Activated CD8-positive, alpha-beta memory T cell treated with anti-CD3 and anti-CD28 coated beads, Interleukin-2, amount 50 U/mL, for 1 hour (primary cell): ENCODE measurements around the gene IL6R.
"Not testable (repeated sequence)": the region's sequence is repeated elsewhere in the genome, so short reads cannot be mapped to it uniquely, and the experiment has no call there.

Source experiments
- DNase-seq: peaks from one replicate; pipeline ENCODE4 v3.0.0-alpha.2; 2020; ENCODE audit errors: extremely low read depth

IL6R gene

DNA sequence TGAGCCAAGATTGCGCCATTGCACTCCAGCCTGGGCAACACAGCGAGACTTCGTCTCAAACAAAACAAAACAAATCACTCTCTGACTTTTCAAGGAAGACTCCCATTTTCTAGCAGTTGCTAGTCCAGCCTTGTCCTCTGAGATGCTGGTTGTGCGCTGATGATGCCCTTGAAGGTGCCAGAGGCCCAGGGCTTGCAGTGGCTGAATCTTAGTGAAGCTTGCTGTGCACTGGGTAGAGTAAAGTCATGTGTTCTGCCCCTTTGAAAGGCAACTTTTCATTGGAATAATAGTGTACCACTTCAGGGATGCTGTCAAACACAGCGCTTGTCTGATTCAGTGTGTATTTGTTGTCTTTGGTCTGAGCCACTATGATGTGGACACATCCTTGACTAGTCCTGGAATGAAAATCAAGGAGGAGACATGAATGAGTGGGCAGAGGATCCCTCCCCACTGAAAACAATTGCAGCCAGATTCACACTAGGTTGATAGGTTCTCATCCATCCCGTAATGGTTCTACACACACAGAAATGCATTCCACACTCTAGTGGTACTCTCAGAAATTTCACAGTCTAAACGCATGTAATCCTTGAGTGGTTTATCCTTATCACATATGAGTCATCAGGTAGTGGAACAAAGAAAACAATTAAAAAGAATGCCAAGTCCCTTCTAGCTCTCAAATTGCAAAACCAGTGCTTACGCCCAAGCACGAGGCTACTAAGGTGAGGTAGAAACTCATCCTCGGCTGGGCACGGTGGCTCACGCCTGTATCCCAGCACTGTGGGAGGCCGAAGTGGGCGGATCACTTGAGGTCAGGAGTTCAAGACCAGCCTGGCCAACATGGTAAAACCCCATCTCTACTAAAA, 79.0 kb downstream of the IL6R start:
- DNase-seq, result no peak

DNA sequence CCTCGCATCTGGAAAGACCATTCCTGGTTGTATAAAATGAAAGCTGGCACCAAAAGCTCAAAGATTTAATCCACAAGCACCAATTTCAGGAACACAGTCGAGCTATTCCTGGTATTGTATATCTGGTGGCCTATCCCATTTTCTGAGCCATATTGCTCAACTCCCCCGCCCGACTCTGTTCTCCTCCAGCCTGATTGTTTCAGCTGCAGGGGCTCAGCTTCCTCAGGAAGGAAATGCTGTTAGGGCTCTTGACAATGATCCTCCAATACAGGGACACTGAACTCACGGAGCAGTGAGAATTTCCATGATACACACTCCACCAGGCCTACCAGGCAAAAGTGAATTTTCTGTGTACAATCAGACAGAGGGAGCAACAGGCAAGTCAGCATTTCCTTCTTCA, 80.0 kb downstream of the IL6R start:
- DNase-seq, result no peak

DNA sequence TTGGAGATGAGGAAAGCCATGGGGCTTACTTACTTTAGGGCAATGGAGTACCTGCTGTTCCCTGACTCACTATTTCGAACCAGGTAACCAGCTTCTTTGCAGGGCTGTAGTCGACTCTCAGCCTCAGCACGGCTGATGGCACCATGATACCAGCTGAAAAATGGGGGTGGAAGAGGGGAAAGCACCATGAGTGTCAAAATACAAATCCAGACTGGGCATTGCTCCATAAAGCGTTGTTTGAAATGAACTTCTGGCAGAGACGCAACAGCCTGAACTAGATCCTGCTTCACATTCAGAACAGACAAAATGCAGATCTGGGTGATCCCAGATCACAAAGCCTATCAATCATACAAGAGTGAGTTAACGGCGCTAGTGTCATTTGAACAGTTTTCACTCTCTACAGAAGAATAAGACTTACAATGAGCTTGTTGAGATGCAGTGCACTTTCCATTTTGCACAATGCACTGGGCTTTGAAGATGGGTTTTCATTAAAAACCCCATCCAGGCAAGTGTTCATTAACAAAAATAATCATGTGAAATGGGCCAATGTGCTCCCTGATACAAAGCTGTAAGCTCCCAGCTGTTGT, 80.9 kb downstream of the IL6R start:
- DNase-seq, result no peak

DNA sequence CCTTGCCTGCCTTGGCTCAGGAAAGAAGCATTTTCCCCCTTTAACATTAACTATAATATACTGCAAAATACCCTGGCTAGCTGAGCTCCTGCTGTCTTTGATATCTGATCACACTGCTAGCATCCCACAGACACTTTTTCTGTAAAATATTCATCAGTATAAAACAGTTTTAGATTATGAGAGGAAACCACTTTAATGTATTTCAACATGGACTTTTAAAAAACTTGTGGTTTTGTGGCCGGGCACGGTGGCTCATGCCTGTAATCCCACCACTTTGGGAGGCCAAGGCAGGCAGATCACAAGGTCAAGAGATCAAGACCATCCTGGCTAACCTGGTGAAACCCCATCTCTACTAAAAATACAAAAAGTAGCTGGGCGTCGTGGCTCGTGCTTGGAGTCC, 81.6 kb downstream of the IL6R start:
- DNase-seq, result not testable (repeated sequence)

DNA sequence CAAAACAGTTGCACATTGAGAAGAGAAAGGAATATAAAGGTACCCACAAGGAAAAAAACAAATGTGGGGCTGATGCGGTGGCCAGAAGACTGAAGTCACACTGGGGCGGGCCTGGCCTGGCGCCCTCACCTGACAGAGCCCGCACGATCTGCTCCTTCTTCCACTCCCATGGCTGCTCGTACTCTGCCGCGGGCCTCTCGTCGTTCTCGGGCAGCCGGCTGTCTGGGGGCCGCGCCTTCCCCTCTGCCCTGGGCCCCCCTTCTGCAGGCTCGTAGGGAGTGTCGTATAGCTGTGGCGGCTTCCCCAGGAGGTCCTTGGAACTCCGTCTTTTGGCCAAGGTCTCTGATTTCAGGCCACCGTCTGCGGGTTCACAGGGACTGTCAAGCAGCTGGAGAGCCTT, 83.8 kb downstream of the IL6R start:
- DNase-seq, result no peak

DNA sequence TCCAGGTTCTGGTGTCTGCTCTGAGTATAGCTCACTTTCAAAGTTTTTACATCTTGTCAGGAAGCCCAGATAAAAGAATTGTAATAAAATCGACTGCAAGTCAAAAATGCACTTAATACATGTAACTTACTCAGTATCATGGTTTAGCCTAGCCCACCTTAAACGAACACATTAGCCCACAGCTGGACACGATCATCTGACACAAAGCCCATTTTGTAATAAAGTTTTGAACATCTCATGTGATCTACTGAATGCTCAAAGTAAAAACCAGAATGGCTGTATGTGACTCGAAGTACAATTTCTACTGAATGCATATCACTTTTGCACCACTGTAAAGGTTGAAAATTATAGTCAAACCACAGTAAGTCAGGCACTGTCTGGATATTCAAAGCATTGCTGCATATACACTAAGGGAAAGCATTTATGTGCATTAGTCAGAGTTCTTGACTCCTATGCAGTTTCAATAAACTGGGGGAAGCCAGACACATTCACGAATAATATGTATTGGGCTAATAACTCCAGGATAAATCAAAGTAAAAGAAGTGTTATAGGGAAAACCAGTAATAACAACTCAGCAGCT, 84.6 kb downstream of the IL6R start:
- DNase-seq, result no peak

DNA sequence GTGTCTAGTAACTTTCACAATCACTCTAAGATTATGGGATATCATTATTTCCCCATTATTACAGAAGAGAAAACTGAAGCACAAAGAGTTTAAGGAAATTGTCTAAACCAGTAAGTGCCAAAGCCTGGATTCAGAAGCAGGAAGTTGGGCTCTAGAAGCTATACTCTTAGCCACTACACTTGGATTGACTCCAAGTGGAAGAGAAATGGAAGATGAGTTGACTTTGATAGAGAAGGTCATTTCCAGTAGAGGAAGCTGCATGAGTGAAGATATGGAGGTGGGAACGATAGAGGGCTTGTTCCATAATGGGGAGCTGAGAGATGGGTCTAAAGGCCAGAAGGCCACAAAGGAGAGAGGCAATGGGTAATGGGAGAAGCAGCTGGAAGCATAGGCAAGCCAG, 85.2 kb downstream of the IL6R start:
- DNase-seq, result no peak

DNA sequence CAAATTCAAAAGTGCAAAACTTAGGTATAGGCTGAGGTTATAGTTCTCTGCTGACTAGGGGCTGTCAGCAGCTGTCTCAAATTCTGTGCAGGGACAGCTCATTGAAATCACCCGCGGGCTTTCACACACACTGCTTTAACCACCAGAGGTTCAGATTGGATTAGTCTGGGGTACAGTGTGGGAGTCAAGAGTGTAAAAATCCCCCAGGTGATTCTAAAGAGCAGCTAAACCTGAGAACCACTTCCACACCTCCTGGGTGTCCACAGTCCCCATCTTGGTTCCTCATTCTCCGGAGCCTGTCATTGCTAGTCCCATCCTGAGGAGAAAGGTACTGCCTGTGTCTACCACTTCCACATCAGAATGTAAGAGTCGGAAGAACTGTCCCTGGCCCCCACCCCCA, 87.0 kb downstream of the IL6R start:
- DNase-seq, result no peak

DNA sequence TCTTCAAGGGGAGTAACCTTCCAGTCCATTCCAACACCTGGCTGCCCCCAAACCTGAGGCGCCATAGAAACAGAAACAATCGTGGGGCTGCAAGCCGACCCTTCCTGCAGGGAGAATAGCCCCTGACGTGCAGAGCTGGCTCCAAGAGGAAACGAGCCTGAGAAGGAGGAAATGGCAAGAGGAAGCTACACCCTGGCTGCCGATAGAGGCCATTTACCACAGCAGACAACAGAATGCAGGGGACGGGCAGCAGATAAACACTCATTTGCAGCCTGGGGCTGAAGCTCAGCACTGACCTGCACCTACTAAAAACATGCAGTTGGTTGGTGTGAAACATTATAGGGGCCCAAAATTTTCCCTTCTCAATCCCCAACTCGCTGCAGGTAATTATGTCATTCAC, 88.1 kb downstream of the IL6R start:
- no peak for DNase-seq

DNA sequence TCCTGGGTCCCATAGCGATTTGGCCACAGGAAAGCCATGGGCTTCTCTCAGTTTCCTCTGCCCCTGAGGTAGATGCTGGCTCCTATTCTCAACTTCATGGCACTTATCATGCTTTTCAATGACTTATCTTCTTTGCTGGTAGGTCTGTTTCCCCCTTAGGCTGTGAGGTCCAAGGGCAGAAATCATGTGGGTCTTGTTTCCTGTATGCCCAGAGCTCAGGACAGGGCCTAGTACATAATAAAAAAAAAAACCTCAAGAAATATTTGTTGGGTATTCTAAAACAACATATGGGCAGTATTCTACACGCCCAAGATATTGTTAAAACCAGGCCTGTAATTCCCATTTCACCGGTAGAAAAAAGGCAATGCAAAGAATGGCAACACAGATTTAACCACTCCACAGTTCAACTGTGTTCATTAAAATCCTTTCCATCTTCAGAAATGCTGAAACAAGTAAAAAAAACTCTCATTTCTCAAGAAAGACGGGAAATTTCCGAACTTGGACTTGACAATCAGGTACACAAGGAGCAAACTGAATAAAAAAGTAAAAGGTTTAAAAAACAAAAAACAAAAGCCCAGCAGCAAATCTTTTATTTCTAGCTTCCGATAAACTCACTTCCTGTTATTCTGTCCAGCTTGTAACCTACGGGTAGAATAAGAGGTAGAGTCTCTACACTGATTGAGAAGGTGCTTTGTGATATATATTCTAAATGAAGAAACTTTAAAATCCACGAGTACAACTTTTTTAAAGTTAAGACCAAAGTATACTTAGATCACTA, 90.5 kb downstream of the IL6R start:
- no peak for DNase-seq

DNA sequence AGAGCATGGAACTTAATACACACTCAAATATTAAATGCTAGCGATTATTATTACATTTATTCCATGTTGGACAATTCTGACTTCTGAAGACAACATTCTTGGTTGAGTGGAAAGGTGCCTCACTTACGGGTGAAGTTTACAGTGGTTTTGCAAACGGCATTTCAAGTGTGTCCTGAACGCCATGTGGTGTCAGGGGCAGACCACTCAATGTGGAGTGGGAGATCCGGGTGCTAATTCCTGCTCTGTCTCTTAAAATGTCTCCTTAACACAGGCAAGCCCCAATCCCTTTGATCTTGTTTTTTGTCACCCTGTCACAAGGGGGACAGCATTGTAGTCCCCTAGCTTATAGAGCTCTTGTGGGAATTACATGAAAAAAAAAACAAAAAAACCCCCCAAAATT, 91.2 kb downstream of the IL6R start:
- no peak for DNase-seq

DNA sequence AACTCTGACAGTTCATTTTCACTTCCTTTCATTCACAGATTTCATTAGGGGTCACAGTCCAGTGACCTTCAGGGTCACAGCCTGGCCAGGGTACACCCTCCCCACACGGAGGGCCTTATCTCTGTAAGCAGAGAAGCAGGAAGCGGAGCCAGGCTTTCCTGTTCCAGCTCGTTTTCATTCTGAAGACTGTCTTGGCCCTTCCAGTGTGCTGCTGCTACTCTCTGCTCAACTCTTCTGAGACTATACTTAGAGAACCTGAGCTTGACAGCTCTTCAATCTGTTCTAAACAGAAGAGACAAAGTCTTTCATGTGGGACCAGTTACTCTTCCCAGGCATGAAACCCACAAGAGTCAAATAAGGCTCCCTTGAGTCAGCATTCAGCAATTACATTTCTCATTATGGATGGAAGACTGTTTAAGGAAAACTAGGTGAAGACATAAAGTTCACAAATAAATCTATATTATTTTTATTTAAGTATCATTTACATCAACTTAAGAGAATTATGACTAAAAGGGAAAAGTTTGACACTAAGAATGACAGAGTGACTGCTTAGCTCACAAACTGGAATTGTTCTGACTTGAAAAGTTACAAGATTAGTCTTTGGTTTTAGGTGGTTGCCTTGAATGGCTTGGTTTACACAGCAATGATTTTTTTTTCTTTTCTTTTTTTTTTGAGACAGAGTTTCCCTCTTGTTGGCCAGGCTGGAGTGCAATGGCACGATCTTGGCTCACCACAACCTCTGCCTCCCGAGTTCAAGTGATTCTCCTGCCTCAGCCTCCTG, 92.1 kb downstream of the IL6R start:
- no peak for DNase-seq

DNA sequence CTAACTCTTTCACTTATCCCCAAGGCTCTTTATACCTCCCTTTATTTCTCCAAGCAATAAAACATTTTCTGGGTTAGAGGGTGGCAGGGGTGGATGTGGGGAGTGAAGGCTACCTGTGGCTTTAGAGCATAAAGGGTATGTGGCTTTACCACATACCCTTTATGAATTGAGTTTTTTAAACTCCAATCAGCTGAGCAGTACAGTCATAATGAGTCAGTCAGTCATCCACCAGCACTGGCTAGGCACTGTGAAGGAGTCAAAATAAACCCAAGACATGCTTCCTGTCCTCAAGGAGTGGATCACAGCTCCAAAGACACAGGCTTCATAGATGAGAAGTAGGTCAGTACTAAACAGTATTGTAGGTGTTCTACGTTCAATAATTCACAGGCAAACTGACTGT, 94.3 kb downstream of the IL6R start:
- no peak for DNase-seq

DNA sequence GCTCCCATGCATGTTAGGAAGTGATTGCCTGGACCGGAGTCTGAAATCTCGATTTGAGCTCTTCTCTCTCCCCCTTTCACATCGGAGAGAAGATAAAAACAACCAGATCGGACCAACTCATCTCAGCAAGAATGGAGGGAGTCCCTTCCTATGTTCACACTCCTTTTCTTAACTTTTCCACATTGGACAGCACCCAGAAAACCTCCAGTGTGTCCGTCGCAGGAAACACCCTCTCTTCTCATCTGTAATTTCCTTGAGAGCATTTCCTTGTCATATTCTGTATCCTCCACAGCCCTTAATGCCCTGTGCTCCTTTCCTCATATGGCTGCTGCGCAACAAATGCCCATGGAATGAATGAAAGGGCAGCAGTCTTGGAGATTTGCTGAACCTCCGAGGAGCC, 95.4 kb downstream of the IL6R start:
- DNase-seq, result no peak

DNA sequence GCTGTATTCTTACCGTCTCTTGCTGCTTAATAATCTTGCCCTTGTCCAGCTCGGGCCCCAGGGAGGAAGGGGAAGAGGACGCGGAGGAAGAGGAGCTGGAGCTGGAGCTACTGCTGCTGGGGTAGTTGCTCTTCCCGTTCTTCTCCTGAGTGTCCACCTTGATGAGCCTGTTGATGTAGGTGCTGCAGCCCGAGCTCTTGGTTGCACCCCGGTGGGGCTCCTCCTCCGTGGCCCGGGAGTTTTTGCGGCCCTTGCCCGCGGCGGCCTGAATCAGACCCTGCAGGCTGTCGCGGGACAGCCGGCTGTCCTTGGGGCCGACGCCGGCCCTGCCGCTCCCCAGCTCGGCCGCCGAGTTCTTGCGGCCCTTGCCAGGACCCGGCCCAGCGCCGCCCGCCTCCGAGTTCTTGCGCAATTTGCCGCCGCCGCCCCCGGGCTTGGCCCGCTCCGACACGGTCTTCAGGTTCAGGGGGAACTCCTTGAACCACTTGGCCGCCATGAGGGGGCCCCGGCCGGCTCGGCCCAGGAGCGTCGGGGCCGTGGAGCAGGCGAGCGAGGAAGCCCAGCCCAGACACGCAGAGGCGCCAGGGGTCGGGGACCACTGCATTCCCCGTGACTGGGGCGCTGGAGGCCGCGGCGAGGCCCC, 96.4 kb downstream of the IL6R start:
- DNase-seq, result no peak

DNA sequence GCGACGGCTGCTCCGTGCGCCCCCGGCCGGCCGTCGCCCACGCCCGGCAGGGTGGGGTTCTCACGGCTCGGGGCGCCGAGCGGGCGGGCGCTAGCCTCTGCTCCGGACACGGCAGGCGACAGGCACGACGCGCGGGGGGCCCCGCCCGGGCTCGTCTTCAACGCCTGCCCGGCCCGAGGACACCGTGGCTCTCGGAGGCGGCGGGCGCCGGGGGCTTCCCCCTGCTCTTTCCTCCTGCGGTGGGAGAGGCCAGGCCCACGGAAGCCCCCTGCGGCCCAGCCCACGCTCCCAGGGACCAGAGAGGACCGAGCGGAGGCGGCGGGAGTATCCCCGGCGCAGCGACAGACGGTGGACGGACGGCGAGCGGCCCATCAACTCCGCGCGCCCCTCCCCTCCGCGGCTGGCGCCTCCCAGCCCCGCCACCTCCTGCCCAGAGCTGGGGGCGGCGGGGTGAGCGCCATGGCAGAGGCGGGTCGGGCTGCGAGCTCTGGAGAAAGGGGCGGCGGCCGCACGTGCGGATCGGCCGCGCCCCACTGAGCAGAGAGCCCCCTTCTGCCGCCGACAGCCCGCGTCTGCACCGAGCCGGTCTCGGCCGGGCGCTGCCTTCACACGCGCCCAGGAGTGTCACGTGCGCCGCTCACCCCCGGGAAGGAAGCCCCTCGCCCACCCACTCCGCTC, 97.1 kb downstream of the IL6R start, which contains the start of the genes SHE and TDRD10:
Gene SHE, minus strand, starts transcription at position 347 of the 678 bp plus-strand sequence. CDS start 386 bp downstream, outside the sequence.
Gene TDRD10, plus strand, starts transcription at position 154 of the 678 bp plus-strand sequence. CDS start 4,685 bp downstream, outside the sequence.
- DNase-seq, result no peak

DNA sequence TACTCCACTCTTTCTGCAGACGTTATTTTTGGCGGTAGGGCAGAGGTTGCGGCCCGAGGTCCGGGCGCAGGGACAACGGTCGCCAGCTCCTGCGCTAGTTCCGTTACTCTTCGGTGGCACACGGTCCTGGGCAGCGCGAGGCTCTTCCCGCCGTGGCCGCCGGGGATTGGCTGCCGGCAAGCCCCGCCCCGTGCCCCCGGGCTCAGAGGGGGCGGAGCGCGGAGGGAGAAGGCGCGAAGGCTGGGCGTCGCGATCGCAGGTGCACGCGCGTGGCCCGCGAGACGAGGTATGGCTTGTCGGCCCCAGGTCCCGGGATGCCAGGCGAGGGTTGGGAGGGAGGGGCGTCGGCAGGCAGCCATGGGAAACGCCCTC, 97.6 kb downstream of the IL6R start:
- DNase-seq, result no peak

DNA sequence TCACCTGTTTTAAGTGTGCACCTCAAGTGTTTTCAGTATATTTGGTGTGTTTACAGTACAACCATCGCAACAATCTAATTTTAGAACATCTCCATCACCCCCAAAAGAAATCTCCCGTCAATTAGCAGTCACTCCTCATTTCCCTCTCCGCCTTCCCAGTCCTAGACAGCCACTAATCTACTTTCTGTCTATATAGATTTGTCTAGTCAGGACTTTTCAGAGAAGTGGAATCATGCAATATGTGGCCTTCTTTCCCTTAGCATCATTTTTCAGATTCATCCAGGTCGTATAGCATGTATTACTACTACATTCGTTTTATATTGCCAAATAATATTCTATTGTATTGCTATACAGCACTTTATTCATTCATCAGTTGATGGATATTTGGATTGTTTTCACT, 98.8 kb downstream of the IL6R start:
- no peak for DNase-seq

DNA sequence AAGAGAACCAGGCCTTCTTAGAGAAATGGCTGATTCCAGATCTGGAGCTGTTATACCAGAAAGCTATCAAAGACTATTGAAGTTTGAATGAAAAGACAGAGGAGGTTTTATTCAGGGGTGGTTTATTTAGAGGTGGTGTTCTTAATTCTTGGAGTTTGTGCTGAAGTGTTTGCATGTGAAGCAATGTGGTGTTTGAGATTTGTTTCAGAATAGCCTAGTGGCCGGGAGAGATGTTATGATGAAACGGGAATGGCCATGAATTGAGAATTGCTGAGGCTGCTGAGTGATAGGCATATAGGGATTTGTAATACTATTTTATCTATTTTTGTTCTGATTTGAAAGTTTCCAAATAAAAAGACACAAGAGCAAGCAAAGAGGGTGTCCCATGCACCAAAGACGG, 107.6 kb downstream of the IL6R start:
- no peak for DNase-seq

DNA sequence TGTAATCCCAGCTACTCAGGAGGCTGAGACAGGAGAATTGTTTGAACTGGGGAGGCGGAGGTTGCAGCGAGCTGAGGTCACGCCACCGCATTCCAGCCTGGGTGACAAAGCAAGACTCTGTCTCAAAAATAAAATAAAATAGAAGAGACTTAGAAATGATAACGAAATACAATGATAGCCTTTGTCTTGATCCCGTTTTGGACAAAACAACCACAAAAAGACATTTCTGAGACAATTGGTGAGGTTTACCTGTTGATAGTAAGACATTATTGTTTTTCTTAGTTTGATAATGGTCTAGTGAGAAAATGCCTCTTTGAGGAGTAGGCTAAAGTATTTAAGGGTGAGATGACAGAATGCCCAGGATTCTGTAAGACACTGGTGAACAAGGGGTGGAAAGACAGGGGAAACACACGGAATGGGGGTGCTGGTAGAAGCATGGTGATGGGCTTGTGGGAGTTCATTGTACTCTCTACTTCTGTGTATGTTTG, 109.0 kb downstream of the IL6R start:
- DNase-seq, result no peak
